GM12878 (cell line): ENCODE data around the gene ELL2. TPM values are rescaled to one million over a fixed set of nuclear protein-coding genes. Genes with fewer than 3 reads are reported as not detected.

Source experiments
- ATAC-seq: fragments of 200-7000 bp; cut with Tn5 transposase; 3 replicates; pipeline ENCODE4 v1.9.1; 2020; ENCODE audit warnings: mild to moderate bottlenecking, moderate library complexity
- BruUV-seq: library from RNA; stranded (reverse); fragments of 400-500 nt; replicated peaks from 2 replicates; lab custom pipeline; 2021; lab: Mats Ljungman, UMichigan
- CTCF ChIA-PET: fragments of 300-600 bp; sonication (Branson Sonifier 250); formaldehyde crosslinking; extraction: SDS; loops from one replicate; lab custom pipeline; 2021; ENCODE audit warnings: inconsistent platforms; lab: Yijun Ruan, JAX
- POLR2A ChIA-PET: fragments of 350-600 bp; formaldehyde crosslinking; extraction: SDS; loops from one replicate; lab custom pipeline; 2021; ENCODE audit warnings: inconsistent platforms; lab: Charles Lee
- RAD21 ChIA-PET: fragments of 300-600 bp; sonication (Branson Sonifier 250); formaldehyde crosslinking; loops from one replicate; lab custom pipeline; 2023; ENCODE audit warnings: antibody characterized with exemption; ENCODE audit not compliant: unreplicated experiment; lab: Charles Lee
- SMC1A ChIA-PET: fragments of 300-600 bp; sonication (Branson Sonifier 250); formaldehyde crosslinking; loops from one replicate; lab custom pipeline; 2023; ENCODE audit not compliant: unreplicated experiment, uncharacterized antibody; lab: Charles Lee
- DNase-seq: peaks from one replicate; pipeline ENCODE4 v3.0.0-alpha.2; 2011; ENCODE audit warnings: low read depth, low spot score
- FAIRE-seq: peaks from 3 replicates; lab custom pipeline; 2011; peaks lifted over from hg19 to GRCh38; lab: Jason Lieb, UNC
- H2AFZ ChIP-seq: 2 replicates; pipeline ENCODE4 v1.6.0; 2011; ENCODE audit warnings: low read depth, low read length, control low read depth; ENCODE audit not compliant: control insufficient read depth
- H3K27ac ChIP-seq: 2 replicates; pipeline ENCODE4 v1.5.1; 2011; ENCODE audit warnings: control low read depth; ENCODE audit not compliant: control insufficient read depth, insufficient read depth
- H3K27me3 ChIP-seq, 2 experiments: replicated peaks in 1 of 2; 2 replicates each; pipeline versions ENCODE4 v1.6.0 to v1.6.1; 2011; ENCODE audit warnings: low read length in 1 of 2; ENCODE audit not compliant: control insufficient read depth in 2 of 2, insufficient read depth in 2 of 2
- H3K36me3 ChIP-seq, 2 experiments: 2 replicates each; pipeline ENCODE4 v1.5.1; 2011; ENCODE audit warnings: low read length in 1 of 2; ENCODE audit not compliant: control insufficient read depth in 2 of 2, insufficient read depth in 2 of 2
- H3K4me1 ChIP-seq: 2 replicates; pipeline ENCODE4 v1.6.1; 2011; ENCODE audit warnings: mild to moderate bottlenecking, low read length, moderate library complexity, mixed read lengths; ENCODE audit not compliant: control insufficient read depth, insufficient read depth
- H3K4me2 ChIP-seq: 2 replicates; pipeline ENCODE4 v1.6.0; 2011; ENCODE audit warnings: control low read depth; ENCODE audit not compliant: control insufficient read depth, insufficient read depth
- H3K4me3 ChIP-seq: fragments of 200-600 bp; sonication (generic); 2 replicates; pipeline ENCODE4 v1.5.1; 2016
- H3K79me2 ChIP-seq: 2 replicates; pipeline ENCODE4 v1.6.0; 2011; ENCODE audit warnings: low read length; ENCODE audit not compliant: control insufficient read depth, insufficient read depth
- H3K9ac ChIP-seq: 2 replicates; pipeline ENCODE4 v1.8.0; 2011; ENCODE audit warnings: low read length, control low read depth, mixed read lengths; ENCODE audit not compliant: control insufficient read depth, insufficient read depth
- H3K9me3 ChIP-seq: replicated peaks from 3 replicates; pipeline ENCODE4 v1.5.1; 2011; ENCODE audit warnings: mild to moderate bottlenecking, low read length; ENCODE audit not compliant: control insufficient read depth, insufficient read depth
- H4K20me1 ChIP-seq: 2 replicates; pipeline ENCODE4 v1.6.0; 2011; ENCODE audit not compliant: control insufficient read depth, insufficient read depth
- ASH2L ChIP-seq: fragments of 300-600, 200-600 bp; sonication (generic); IDR thresholded peaks from 2 replicates; pipeline ENCODE4 v1.6.1; 2017; ENCODE audit warnings: low read depth, mild to moderate bottlenecking, borderline replicate concordance
- BMI1 ChIP-seq: fragments of 450-650 bp; IDR thresholded peaks from 2 replicates; pipeline ENCODE4 v1.6.1; 2016; ENCODE audit warnings: mild to moderate bottlenecking, moderate library complexity, borderline replicate concordance
- EED ChIP-seq: sonication (generic); IDR thresholded peaks from 2 replicates; pipeline ENCODE4 v1.6.1; 2016; ENCODE audit warnings: antibody characterized with exemption, low read depth
- EZH2 ChIP-seq: IDR thresholded peaks from 2 replicates; pipeline ENCODE4 v1.6.1; 2012; ENCODE audit warnings: low read depth, mild to moderate bottlenecking, control low read depth, inconsistent platforms, low read length, borderline replicate concordance; ENCODE audit not compliant: control insufficient read depth
- HCFC1 ChIP-seq: fragments of 150-350 bp; IDR thresholded peaks from 2 replicates; pipeline ENCODE4 v1.6.1; 2014; ENCODE audit warnings: low read length
- KDM1A ChIP-seq: fragments of 200-600 bp; sonication (generic); IDR thresholded peaks from 2 replicates; pipeline ENCODE4 v1.6.1; 2016; ENCODE audit warnings: borderline replicate concordance
- NFXL1 ChIP-seq: fragments of 450-650 bp; IDR thresholded peaks from 2 replicates; pipeline ENCODE4 v1.6.1; 2017; ENCODE audit warnings: antibody characterized with exemption, mild to moderate bottlenecking, borderline replicate concordance
- NR2F1 ChIP-seq: fragments of 450-650 bp; conservative IDR thresholded peaks from 2 replicates; pipeline ENCODE4 v1.6.1; 2017; ENCODE audit warnings: mild to moderate bottlenecking
- PML ChIP-seq: IDR thresholded peaks from 2 replicates; pipeline ENCODE4 v1.6.1; 2012; ENCODE audit warnings: low read length, inconsistent platforms
- RAD21 ChIP-seq: IDR thresholded peaks from 2 replicates; pipeline ENCODE4 v1.6.1; 2011; ENCODE audit warnings: mild to moderate bottlenecking, low read depth, low read length, moderate library complexity; ENCODE audit not compliant: insufficient read depth
- TCF12 ChIP-seq: IDR thresholded peaks from 2 replicates; pipeline ENCODE4 v1.6.1; 2011; ENCODE audit warnings: low read depth, mild to moderate bottlenecking, low read length
- WRNIP1 ChIP-seq: IDR thresholded peaks from 2 replicates; pipeline ENCODE4 v1.6.1; 2011; ENCODE audit warnings: low read depth, low read length, improper control_type of control experiment, borderline replicate concordance
- ZNF384 ChIP-seq: IDR thresholded peaks from 2 replicates; pipeline ENCODE4 v1.6.1; 2012; ENCODE audit warnings: low read depth, mild to moderate bottlenecking, low read length, improper control_type of control experiment, borderline replicate concordance
- WGBS: methylation state at CpG from one replicate; pipeline ENCODE4 v1.1.6; 2016; ENCODE audit warnings: low lambda C conversion rate; ENCODE audit not compliant: insufficient replicate concordance, insufficient coverage; ENCODE audit errors: missing lambda C conversion rate; 5-methylcytosine and 5-hydroxymethylcytosine counted together
- in situ Hi-C: fragments of 300-500 bp; cut with MboI; formaldehyde crosslinking; loops from 9 replicates; pipeline ENCODE4 v1.14.3; 2018; ENCODE audit warnings: mixed read lengths
- intact Hi-C: fragments of 100-400 bp; cut with micrococcal nuclease; formaldehyde crosslinking; loops from one replicate; pipeline ENCODE4 v1.14.2; 2022; ENCODE audit not compliant: unreplicated experiment
- polyA plus RNA-seq, 11 experiments: library from polyadenylated mRNA; depleted of rRNA in 4 of 11; unstranded in 6 of 11; stranded (reverse) in 5 of 11; fragments of >200 nt; fragmentation: Nextera tagmentation in 4 of 11; fragmentation: Illumina TruSeq in 1 of 11; extraction: Ambion mirVana in 4 of 11; extraction: Trizol in 1 of 11; gene quantifications; 1 replicate in 1 of 11; 2 replicates in 10 of 11; pipeline versions ENCODE4 v1.2.1 to v1.2.3, GENCODE V29; 2011 to 2016; ENCODE audit warnings: inconsistent platforms in 2 of 11, missing spikeins in 2 of 11, low read depth in 1 of 11
- total RNA-seq, 4 experiments: library from RNA; depleted of rRNA in 3 of 4; stranded (reverse); fragments of >200 nt in 3 of 4; fragmentation: Illumina TruSeq in 1 of 4; extraction: Trizol in 1 of 4; gene quantifications; 2 replicates each; pipeline versions ENCODE4 v1.2.1 to v1.2.3, GENCODE V29; 2013 to 2021
- TF ChIP-seq, protein P1 (sequence below): fragments of 450-650 bp; IDR thresholded peaks from 2 replicates; pipeline ENCODE4 v1.6.1; 2017; ENCODE audit warnings: mild to moderate bottlenecking
- TF ChIP-seq, protein P2 (sequence below): IDR thresholded peaks from 2 replicates; pipeline ENCODE4 v1.6.1; 2012; ENCODE audit warnings: low read depth, low read length, improper control_type of control experiment

Gene ELL2
- total and polyA plus RNA-seq, 10 of the 15 experiments (the other 5 are each of a cell fraction or from before 2014, with no cell fraction given): 24.2 to 91.4 (median 57.4) TPM

GRCh38 chr5:95839658-95840057 lies 122.0 kb downstream of the ELL2 start:
- RAD21 ChIA-PET: interaction anchor here (2.1 to 11.7 kb wide), 4 partner anchors 19 to 59 kb away, joined by 11 to 209 read pairs (median 102); partner anchors contain the start of gene GLRX
- ATAC-seq (no peak), DNase-seq (no peak), FAIRE-seq (no peak)
- POLR2A ChIA-PET: interaction anchor here (0.6 to 1.5 kb wide), 4 partner anchors 16 to 49 kb away, joined by 3 to 6 read pairs (median 3); no protein-coding TSS in a partner anchor
- Histone ChIP-seq H4K20me1 (no peaks in the 10 kb centered on the region), H3K4me1 (peaks cover 30% of the 10 kb centered on the region), H3K79me2 (peaks cover 4% of the 10 kb centered on the region), H3K4me2 (no peak overlapping the region), H3K9me3 (no peaks in the 10 kb centered on the region), H2AFZ (no peak overlapping the region; the same call in 1 of the 2 replicates), H3K9ac (no peak overlapping the region), H3K27ac (no peak overlapping the region), H3K36me3 (no peaks in the 10 kb centered on the region), H3K4me3 (no peak overlapping the region), H3K27me3 (no peaks in the 10 kb centered on the region)
- BruUV-seq: no TSS peak
- 65% methylated on average over 2 of the region's 2 CpGs for WGBS
- SMC1A ChIA-PET: interaction anchor here (1.1 to 21.9 kb wide), 6 partner anchors 21 to 175 kb away, joined by 3 to 622 read pairs (median 75); partner anchors contain the start of genes GLRX and RHOBTB3
- in situ Hi-C loops: no loop called here
- intact Hi-C loops: loop anchor here (5.0 to 10.0 kb wide), 2 partner anchors 107 to 285 kb away; partner anchors contain the start of genes ARSK, RHOBTB3 and SKIC3
- TF ChIP-seq TCF12: no peak
- TF ChIP-seq NFXL1: no peak
- TF ChIP-seq, protein P1, sequence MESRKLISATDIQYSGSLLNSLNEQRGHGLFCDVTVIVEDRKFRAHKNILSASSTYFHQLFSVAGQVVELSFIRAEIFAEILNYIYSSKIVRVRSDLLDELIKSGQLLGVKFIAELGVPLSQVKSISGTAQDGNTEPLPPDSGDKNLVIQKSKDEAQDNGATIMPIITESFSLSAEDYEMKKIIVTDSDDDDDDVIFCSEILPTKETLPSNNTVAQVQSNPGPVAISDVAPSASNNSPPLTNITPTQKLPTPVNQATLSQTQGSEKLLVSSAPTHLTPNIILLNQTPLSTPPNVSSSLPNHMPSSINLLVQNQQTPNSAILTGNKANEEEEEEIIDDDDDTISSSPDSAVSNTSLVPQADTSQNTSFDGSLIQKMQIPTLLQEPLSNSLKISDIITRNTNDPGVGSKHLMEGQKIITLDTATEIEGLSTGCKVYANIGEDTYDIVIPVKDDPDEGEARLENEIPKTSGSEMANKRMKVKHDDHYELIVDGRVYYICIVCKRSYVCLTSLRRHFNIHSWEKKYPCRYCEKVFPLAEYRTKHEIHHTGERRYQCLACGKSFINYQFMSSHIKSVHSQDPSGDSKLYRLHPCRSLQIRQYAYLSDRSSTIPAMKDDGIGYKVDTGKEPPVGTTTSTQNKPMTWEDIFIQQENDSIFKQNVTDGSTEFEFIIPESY: no peak
- no peak for TF ChIP-seq ASH2L
- TF ChIP-seq, protein P2, sequence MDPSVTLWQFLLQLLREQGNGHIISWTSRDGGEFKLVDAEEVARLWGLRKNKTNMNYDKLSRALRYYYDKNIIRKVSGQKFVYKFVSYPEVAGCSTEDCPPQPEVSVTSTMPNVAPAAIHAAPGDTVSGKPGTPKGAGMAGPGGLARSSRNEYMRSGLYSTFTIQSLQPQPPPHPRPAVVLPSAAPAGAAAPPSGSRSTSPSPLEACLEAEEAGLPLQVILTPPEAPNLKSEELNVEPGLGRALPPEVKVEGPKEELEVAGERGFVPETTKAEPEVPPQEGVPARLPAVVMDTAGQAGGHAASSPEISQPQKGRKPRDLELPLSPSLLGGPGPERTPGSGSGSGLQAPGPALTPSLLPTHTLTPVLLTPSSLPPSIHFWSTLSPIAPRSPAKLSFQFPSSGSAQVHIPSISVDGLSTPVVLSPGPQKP: no peak
- TF ChIP-seq WRNIP1: no peak
- no peak for TF ChIP-seq HCFC1
- TF ChIP-seq NR2F1: no peak
- TF ChIP-seq BMI1: no peak
- no peak for TF ChIP-seq EZH2
- TF ChIP-seq EED: no peak
- TF ChIP-seq ZNF384: no peak
- no peak for TF ChIP-seq PML
- TF ChIP-seq KDM1A: no peak
- TF ChIP-seq RAD21: no peak
- CTCF ChIA-PET: interaction anchor here (0.6 to 17.6 kb wide), 12 partner anchors 8 to 194 kb away, joined by 3 to 653 read pairs (median 6); partner anchors contain the start of genes GLRX and RFESD
